DOHH2 (cell line): Measurements from ENCODE around the gene TNFRSF19.

Experiments
- H3F3A ChIP-seq: fragments of 200-600 bp; sonication (generic), shearing (Covaris generic); 2 replicates; pipeline ENCODE4 v1.6.0; 2016; ENCODE audit warnings: antibody characterized with exemption, mild to moderate bottlenecking; ENCODE audit not compliant: control insufficient read depth, insufficient read depth
- H3K27ac ChIP-seq: fragments of 200-600 bp; sonication (generic); 2 replicates; pipeline ENCODE4 v1.5.1; 2014; ENCODE audit warnings: low read depth, mild to moderate bottlenecking, low read length, moderate library complexity
- H3K27me3 ChIP-seq: fragments of 200-600 bp; sonication (generic); 2 replicates; pipeline ENCODE4 v1.6.1; 2014; ENCODE audit warnings: mild to moderate bottlenecking, low read length, mixed read lengths; ENCODE audit not compliant: control insufficient read depth
- H3K36me3 ChIP-seq: fragments of 200-600 bp; sonication (generic); 2 replicates; pipeline ENCODE4 v1.6.1; 2014; ENCODE audit warnings: mild to moderate bottlenecking, low read length, moderate library complexity, mixed read lengths; ENCODE audit not compliant: control insufficient read depth
- H3K4me1 ChIP-seq: fragments of 200-600 bp; sonication (generic); 2 replicates; pipeline ENCODE4 v1.6.1; 2014; ENCODE audit warnings: mild to moderate bottlenecking, low read length, mixed read lengths; ENCODE audit not compliant: control insufficient read depth
- H3K4me2 ChIP-seq: fragments of 200-600 bp; sonication (generic); 2 replicates; pipeline ENCODE4 v1.6.0; 2014; ENCODE audit warnings: mild to moderate bottlenecking, low read length, moderate library complexity
- H3K4me3 ChIP-seq: fragments of 200-600 bp; sonication (generic); 2 replicates; pipeline ENCODE4 v1.5.1; 2014; ENCODE audit warnings: mild to moderate bottlenecking, low read length, mixed read lengths
- H3K79me2 ChIP-seq: fragments of 200-600 bp; sonication (generic); 2 replicates; pipeline ENCODE4 v1.6.1; 2014; ENCODE audit warnings: mild to moderate bottlenecking, low read length, mixed read lengths; ENCODE audit not compliant: control insufficient read depth
- H3K9me2 ChIP-seq: fragments of 200-600 bp; sonication (generic); replicated peaks from 2 replicates; pipeline ENCODE4 v1.6.1; 2014; ENCODE audit warnings: mild to moderate bottlenecking, low read length, mixed read lengths; ENCODE audit not compliant: control insufficient read depth
- H3K9me3 ChIP-seq: fragments of 200-600 bp; sonication (generic); 2 replicates; pipeline ENCODE4 v1.6.1; 2014; ENCODE audit warnings: antibody characterized with exemption, low read length, mixed read lengths; ENCODE audit not compliant: control insufficient read depth, insufficient read depth
- H4K20me1 ChIP-seq: fragments of 200-600 bp; sonication (generic); 2 replicates; pipeline ENCODE4 v1.6.0; 2014; ENCODE audit warnings: low read depth, mild to moderate bottlenecking, antibody characterized with exemption, low read length, moderate library complexity; ENCODE audit not compliant: control insufficient read depth, insufficient read depth
- EZH2phosphoT487 ChIP-seq: fragments of 200-600 bp; sonication (generic); IDR thresholded peaks from 2 replicates; pipeline ENCODE4 v1.6.1; 2017; ENCODE audit warnings: borderline replicate concordance, mild to moderate bottlenecking, antibody characterized with exemption, low read length, moderate library complexity, mixed read lengths
- TF ChIP-seq, protein P1 (sequence below): fragments of 200-600 bp; sonication (generic); IDR thresholded peaks from one replicate; pipeline ENCODE4 v1.5.1; 2014; ENCODE audit warnings: antibody characterized with exemption, mild to moderate bottlenecking, low read depth, low read length; ENCODE audit not compliant: poor library complexity, severe bottlenecking

TNFRSF19 gene

DNA sequence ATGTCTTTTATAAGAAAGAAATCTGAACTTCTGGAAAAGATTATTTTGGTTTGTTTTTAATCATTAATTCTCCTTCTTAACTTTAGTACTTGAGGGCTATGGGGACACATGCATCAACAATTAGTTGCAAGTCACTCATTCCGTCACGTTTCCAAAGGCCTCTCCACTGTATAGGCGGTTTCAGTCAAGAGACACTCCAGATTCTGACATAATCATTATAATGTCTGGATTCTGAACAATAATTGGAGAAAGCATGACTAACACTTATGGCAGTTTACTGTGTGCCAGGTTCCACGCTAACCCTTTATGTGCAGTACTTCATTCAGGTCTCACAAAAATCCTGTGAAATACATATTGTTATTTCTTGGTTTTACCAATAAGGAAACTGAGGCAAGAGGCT is 71.9 kb downstream of the TNFRSF19 start:
- Histone ChIP-seq H3K9me2 (no peaks in the 10 kb centered on the region), H3K4me3 (no peak overlapping the region), H3K27ac (no peak overlapping the region), H3K36me3 (no peaks in the 10 kb centered on the region), H3F3A (no peaks in the 10 kb centered on the region), H3K27me3 (0 out of 2 replicates have a peak, but pooled peaks cover 8% of the 10 kb centered on the region), H4K20me1 (no peaks in the 10 kb centered on the region), H3K79me2 (no peaks in the 10 kb centered on the region), H3K4me2 (no peak overlapping the region), H3K4me1 (no peaks in the 10 kb centered on the region), H3K9me3 (no peaks in the 10 kb centered on the region)
- TF ChIP-seq, protein P1, sequence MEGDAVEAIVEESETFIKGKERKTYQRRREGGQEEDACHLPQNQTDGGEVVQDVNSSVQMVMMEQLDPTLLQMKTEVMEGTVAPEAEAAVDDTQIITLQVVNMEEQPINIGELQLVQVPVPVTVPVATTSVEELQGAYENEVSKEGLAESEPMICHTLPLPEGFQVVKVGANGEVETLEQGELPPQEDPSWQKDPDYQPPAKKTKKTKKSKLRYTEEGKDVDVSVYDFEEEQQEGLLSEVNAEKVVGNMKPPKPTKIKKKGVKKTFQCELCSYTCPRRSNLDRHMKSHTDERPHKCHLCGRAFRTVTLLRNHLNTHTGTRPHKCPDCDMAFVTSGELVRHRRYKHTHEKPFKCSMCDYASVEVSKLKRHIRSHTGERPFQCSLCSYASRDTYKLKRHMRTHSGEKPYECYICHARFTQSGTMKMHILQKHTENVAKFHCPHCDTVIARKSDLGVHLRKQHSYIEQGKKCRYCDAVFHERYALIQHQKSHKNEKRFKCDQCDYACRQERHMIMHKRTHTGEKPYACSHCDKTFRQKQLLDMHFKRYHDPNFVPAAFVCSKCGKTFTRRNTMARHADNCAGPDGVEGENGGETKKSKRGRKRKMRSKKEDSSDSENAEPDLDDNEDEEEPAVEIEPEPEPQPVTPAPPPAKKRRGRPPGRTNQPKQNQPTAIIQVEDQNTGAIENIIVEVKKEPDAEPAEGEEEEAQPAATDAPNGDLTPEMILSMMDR = no peak
- TF ChIP-seq EZH2phosphoT487 = no peak

GRCh38 chr13:23643338-23644125 is 73.3 kb downstream of the TNFRSF19 start:
- no peaks in the 10 kb centered on the region for H3K36me3 ChIP-seq
- no peak overlapping the region for H3K4me3 ChIP-seq
- H3F3A ChIP-seq = no peaks in the 10 kb centered on the region
- H3K27me3 ChIP-seq = 0 out of 2 replicates have a peak, but pooled peaks cover 8% of the 10 kb centered on the region
- no peaks in the 10 kb centered on the region for H3K79me2 ChIP-seq
- H4K20me1 ChIP-seq = no peaks in the 10 kb centered on the region
- TF ChIP-seq EZH2phosphoT487 = no peak
- TF ChIP-seq, protein P1 = no peak
- H3K9me3 ChIP-seq = no peaks in the 10 kb centered on the region
- H3K9me2 ChIP-seq = no peaks in the 10 kb centered on the region
- H3K4me2 ChIP-seq = no peak overlapping the region
- no peak overlapping the region for H3K27ac ChIP-seq
- H3K4me1 ChIP-seq = no peaks in the 10 kb centered on the region

- H3K9me2 ChIP-seq = no peaks in the 10 kb centered on the region
- H3F3A ChIP-seq = no peaks in the 10 kb centered on the region
- H3K36me3 ChIP-seq = no peaks in the 10 kb centered on the region
- no peak overlapping the region for H3K27ac ChIP-seq
- H3K27me3 ChIP-seq = 0 out of 2 replicates have a peak, but pooled peaks cover 8% of the 10 kb centered on the region
- H3K4me3 ChIP-seq = no peak overlapping the region
- H3K4me1 ChIP-seq = no peaks in the 10 kb centered on the region
- H4K20me1 ChIP-seq = no peaks in the 10 kb centered on the region
- H3K9me3 ChIP-seq = no peaks in the 10 kb centered on the region
- TF ChIP-seq, protein P1 = no peak
- no peak for TF ChIP-seq EZH2phosphoT487
- H3K79me2 ChIP-seq = no peaks in the 10 kb centered on the region
- H3K4me2 ChIP-seq = no peak overlapping the region
Measured at GRCh38 chr13:23644126-23644419, 73.9 kb downstream of the TNFRSF19 start.
